GM15510 (cell line): ENCODE results near the gene INTS7.

ENCODE experiments used
- POLR2A ChIP-seq: IDR thresholded peaks from 3 replicates; pipeline ENCODE4 v1.6.1; 2011; ENCODE audit warnings: borderline replicate concordance; ENCODE audit not compliant: insufficient read length; ENCODE audit errors: extremely low read depth

The INTS7 gene

DNA sequence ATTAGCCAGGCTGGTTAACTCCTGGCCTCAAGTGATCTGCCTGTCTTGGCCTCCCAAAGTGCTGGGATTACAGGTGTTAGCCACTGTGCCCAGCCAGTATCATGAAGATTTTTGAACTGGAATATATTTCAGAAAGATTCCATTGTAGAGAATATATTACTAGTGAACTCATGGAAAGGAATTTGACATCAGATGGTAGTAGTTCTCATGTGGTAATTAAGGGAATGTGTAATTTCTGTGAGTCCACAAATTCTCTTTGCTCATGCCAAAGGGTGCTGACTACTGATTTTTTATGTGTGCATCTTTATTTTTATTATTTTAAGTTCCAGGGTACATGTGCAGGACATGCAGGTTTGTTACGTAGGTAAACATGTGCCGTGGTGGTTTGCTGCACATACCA, 10.6 kb upstream of the INTS7 start:
- TF ChIP-seq POLR2A, result no peak

DNA sequence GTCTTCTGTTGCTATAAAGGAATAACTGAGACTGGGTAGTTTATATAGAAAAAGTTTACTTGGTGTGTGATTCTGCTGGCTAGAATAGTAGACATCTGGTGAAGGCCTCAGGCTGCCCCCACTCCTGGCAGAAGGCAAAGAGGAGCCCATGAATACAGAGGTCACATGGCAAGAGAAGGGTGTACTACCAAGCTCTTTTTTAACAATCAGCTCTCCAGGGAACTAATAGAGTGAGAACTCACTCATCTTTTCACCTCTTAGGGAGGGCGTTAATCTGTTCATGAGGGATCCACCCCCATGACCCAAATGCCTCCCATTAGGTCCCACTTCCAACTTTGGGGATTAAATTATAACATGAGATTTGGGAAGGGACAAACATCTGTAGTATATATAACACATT, 9.5 kb upstream of the INTS7 start:
- no peak for TF ChIP-seq POLR2A

DNA sequence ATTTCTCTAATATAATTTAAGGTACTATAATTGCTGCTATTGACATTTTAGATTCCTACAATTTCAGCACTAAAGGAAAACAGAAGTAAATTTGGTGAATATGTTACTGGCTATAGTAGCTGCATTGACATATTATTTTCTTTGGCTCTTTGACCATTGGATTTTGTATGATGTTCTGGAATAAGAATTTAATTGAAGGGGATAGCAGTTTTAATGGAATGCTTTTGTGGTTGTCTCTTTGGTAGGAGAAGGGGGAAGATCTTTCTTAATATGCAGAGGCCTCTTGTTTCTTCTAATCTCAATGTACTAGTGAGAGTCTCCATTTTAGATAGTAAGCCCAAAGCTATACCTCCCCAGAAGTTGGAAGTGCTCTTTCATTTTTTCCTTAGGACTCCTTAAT, 7.1 kb upstream of the INTS7 start:
- no peak for TF ChIP-seq POLR2A

- no peak for TF ChIP-seq POLR2A
Observed at GRCh38 chr1:212040629-212041412, 5.5 kb upstream of the INTS7 start.

DNA sequence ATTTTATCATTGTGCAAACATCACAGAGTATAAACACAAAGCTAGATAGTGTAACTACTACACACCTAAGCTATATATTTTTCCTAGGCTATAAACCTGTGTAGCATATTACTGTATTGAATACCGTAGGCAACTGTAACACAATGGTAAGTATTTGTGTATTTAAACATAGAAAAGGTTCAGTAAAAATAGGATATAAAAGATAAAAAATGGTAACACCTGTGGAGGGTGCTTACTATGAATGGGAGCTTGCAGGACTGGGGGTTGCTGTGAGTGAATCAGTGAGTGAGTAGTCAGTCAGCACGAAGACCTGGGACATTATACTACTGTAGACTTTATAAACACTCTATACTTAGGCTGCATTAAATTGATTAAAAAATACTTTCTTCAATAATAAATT, 4.3 kb upstream of the INTS7 start:
- TF ChIP-seq POLR2A, result no peak

DNA sequence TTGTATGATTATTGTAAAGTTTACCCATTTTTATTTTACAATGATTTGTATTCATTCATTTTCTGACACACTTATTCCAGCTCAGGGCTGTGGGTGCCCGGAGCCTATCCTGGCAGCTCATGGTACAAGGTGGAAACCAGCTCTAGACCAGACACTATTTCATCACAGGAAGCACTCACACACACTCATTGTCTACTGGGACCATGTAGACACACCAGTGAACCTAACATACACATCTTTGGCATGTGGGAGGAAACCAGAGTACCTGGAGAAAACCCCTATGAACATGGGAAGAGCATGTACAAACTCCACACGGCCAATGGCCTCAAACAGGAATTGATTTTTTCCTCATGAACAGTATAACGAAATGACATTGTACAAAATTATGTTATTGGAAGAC, 2.5 kb upstream of the INTS7 start:
- TF ChIP-seq POLR2A, result no peak

- no peak for TF ChIP-seq POLR2A
Observed at GRCh38 chr1:212035835-212036605, 663 bp upstream of the INTS7 start.

- no peak for TF ChIP-seq POLR2A
Observed at GRCh38 chr1:212034516-212035122, 738 bp downstream of the INTS7 start.

DNA sequence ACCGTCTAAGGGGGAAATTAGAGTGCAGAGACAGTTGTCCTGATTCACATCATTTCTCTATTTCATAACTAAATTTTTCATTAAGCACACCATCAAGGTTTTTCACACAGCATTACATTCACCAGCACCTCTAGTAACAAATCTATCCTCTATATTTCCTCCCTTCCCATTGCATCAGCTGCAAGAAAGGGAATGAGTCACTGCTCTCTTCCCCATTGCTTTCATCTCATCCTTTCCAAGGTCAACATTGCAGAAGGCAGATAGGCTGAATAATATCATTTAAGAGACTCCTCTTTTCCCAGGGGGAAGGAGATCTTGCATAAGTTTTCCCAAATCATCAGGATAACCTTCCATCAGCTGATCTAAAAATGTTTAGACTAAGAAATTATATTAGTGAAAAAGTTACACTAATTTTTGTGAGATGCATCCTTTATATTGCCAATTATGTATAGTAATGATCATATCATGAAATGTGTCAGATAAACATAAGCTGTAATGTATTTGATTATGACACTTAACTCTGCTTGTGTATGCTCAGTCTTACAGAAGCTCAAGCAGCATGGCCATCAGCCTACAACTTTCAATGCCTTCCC, 4.3 kb downstream of the INTS7 start:
- no peak for TF ChIP-seq POLR2A

DNA sequence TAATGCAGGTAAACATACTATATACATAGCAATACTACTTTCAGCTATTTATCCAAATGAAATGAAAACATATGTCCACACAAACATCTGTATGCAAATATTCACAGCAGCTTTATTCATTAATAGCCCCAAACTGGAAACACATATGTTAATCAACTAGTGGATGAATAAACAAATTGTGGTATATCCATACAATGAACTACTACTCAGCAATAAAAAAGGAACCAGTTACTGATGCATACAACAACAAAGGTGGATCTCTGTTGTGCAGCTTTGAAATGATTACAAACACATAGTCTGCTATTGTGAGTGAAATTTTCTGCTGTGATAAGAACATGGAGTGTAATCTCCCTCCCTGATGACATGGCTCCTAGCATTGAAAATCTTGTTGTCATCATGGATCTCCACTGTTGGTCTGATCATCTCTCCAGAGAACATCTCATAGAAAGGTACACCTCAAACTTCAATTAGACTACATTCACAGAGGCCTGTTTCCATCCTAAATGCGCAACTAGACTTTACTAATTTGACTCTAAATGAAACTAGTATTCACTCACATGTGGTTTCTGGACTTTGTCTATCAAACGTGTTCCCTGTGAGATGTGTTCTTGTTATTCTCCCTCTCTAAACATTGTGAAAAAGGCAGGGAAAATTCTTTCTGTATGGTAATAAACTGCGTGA, 10.7 kb downstream of the INTS7 start:
- TF ChIP-seq POLR2A, result no peak

DNA sequence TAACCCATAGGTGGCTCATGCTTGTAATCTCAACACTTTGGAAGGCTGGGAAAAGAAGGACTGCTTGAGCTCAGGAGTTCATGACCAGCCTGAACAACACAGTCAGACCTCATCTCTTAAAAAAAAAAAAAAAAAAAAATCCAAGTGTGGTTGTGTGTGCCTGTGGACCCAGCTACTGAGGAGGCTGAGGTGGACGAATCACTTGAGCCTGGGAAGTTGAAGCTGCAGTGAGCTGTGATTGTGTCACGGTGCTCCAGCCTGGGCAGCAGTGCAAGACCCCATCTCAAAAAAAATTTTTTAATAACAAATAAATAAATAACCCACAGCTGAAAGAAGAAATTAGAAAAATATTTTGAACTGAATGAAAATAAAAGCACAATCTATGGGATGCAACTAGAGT, 13.8 kb downstream of the INTS7 start:
- TF ChIP-seq POLR2A, result no peak

- TF ChIP-seq POLR2A, result no peak
Observed at GRCh38 chr1:212020975-212021374, 14.4 kb downstream of the INTS7 start.

DNA sequence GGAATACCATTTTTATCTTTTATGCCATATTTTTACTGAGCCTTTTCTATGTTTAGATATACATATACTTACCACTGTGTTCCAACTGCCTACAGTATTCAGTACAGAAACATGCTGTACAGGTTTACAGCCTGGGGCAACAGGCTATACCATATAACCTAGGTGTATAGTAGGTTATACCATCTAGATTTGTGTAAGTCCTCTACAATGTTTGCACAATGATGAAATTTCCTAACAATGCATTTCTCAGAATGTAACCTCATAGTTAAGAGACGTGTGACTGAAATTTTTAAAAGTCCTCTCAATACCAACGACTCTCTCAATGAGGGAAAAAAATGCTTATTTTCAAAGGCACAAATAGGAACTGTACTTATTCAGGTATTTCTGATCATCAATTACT, 21.7 kb downstream of the INTS7 start:
- no peak for TF ChIP-seq POLR2A

GRCh38 chr1:212012034-212012740, 23.2 kb downstream of the INTS7 start:
- no peak for TF ChIP-seq POLR2A
